ENCODE results near the gene PGRMC1. TPM values are rescaled to one million over a fixed set of nuclear protein-coding genes. Genes with fewer than 3 reads are reported as not detected.
A peak's percentile ranks its signal among the peaks of the same experiment; 100 is the strongest.
"Not testable (repeated sequence)": the region's sequence is repeated elsewhere in the genome, so short reads cannot be mapped to it uniquely, and the experiment has no call there.

The PGRMC1 gene
- total RNA-seq, 1 donor from 2014 or later: 74.9 TPM

- DNase-seq: no peak
- no peak for ATAC-seq
- no peak overlapping the region for H3K4me3 ChIP-seq
Measured at GRCh38 chrX:119190091-119190681, 45.9 kb upstream of the PGRMC1 start.

GRCh38 chrX:119190831-119191230 is 45.3 kb upstream of the PGRMC1 start:
- H3K27ac ChIP-seq: no peak overlapping the region
- H3K27me3 ChIP-seq: no peaks in the 10 kb centered on the region
- TF ChIP-seq CTCF (IDR thresholded peaks at IDR 0.05): no peak
- no peak for ATAC-seq
- H3K36me3 ChIP-seq: no peaks in the 10 kb centered on the region
- no peak for DNase-seq
- no peaks in the 10 kb centered on the region for H3K4me1 ChIP-seq
- intact Hi-C loops (cut with DNase I): no loop called here
- H3K4me3 ChIP-seq: no peak overlapping the region
- no peaks in the 10 kb centered on the region for H3K9me3 ChIP-seq

More at GRCh38 chrX:119190091-119190681, 45.9 kb upstream of the PGRMC1 start:
- Histone ChIP-seq H3K27ac (no peak overlapping the region), H3K36me3 (no peaks in the 10 kb centered on the region), H3K4me1 (no peaks in the 10 kb centered on the region), H3K27me3 (no peaks in the 10 kb centered on the region), H3K9me3 (no peaks in the 10 kb centered on the region)
- intact Hi-C loops (cut with DNase I): no loop called here
- no peak for TF ChIP-seq CTCF (IDR thresholded peaks at IDR 0.05)

- H3K36me3 ChIP-seq: no peaks in the 10 kb centered on the region
- peak; percentile 22 for TF ChIP-seq CTCF (IDR thresholded peaks at IDR 0.05)
- H3K9me3 ChIP-seq: no peaks in the 10 kb centered on the region
- ATAC-seq: no peak
- H3K4me3 ChIP-seq: no peak overlapping the region
- no peaks in the 10 kb centered on the region for H3K4me1 ChIP-seq
- no peak for DNase-seq
- intact Hi-C loops (cut with DNase I): no loop called here
- H3K27ac ChIP-seq: no peak overlapping the region
- H3K27me3 ChIP-seq: no peaks in the 10 kb centered on the region
Measured at GRCh38 chrX:119194621-119195020, 41.5 kb upstream of the PGRMC1 start.

GRCh38 chrX:119201570-119201969 is 34.5 kb upstream of the PGRMC1 start:
- Histone ChIP-seq H3K4me3 (no peak overlapping the region), H3K36me3 (no peaks in the 10 kb centered on the region), H3K27ac (no peak overlapping the region), H3K4me1 (no peaks in the 10 kb centered on the region), H3K9me3 (no peaks in the 10 kb centered on the region), H3K27me3 (no peaks in the 10 kb centered on the region)
- intact Hi-C loops (cut with DNase I): no loop called here
- no peak for TF ChIP-seq CTCF (IDR thresholded peaks at IDR 0.05)
- DNase-seq (no peak), ATAC-seq (no peak)

GRCh38 chrX:119206203-119206602 is 29.9 kb upstream of the PGRMC1 start:
- TF ChIP-seq CTCF (IDR thresholded peaks at IDR 0.05): no peak
- DNase-seq (no peak), ATAC-seq (no peak)
- Histone ChIP-seq H3K36me3 (no peaks in the 10 kb centered on the region), H3K9me3 (no peaks in the 10 kb centered on the region), H3K4me3 (no peak overlapping the region), H3K27ac (no peak overlapping the region), H3K4me1 (no peaks in the 10 kb centered on the region), H3K27me3 (no peaks in the 10 kb centered on the region)
- intact Hi-C loops (cut with DNase I): no loop called here

- H3K27ac ChIP-seq; H3K4me1 ChIP-seq; H3K9me3 ChIP-seq; H3K27me3 ChIP-seq; H3K36me3 ChIP-seq; H3K4me3 ChIP-seq; intact Hi-C loops (cut with DNase I); DNase-seq; ATAC-seq: not testable (repeated sequence)
Measured at GRCh38 chrX:119207483-119207882, 28.6 kb upstream of the PGRMC1 start.
